PFSK-1 (cell line): ENCODE results near the gene SEPHS2.

Source experiments
- POLR2AphosphoS5 ChIP-seq: IDR thresholded peaks from 2 replicates; pipeline ENCODE4 v1.6.1; 2012; ENCODE audit warnings: low read depth, mild to moderate bottlenecking, control low read depth, low read length, moderate library complexity
- TAF1 ChIP-seq: IDR thresholded peaks from 2 replicates; pipeline ENCODE4 v1.6.1; 2012; ENCODE audit warnings: low read length, control low read depth, borderline replicate concordance; ENCODE audit not compliant: insufficient read depth
- TF ChIP-seq, protein P1 (sequence below), 2 experiments: IDR thresholded peaks; 2 replicates each; pipeline versions ENCODE4 v1.6.1 to v1.8.0; 2011 to 2012; ENCODE audit warnings: low read depth in 2 of 2, low read length in 2 of 2, control low read depth in 1 of 2, inconsistent platforms in 1 of 2, mild to moderate bottlenecking in 1 of 2, moderate library complexity in 1 of 2; ENCODE audit not compliant: insufficient read depth in 1 of 2

DNA sequence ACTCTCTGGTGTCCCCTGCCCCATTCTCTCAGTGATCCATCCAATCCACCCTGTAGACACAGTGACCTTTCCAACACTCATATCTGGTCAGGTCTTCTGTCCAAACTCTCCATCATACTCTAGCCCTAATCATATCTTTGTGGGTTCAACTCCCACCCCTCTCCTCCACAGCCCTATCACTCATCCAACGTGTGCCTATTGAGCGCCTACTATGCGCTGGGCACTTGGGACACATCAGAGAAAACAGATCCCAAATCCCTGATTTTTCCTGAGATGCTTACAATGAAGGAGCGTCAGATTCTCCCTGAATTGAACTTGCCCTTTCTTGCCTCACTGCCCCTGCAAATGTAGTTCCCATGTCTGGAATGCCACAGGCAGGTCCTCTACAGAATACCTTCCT is 17.6 kb downstream of the SEPHS2 start:
- no peak for TF ChIP-seq TAF1
- no peak for TF ChIP-seq POLR2AphosphoS5
- TF ChIP-seq, protein P1, sequence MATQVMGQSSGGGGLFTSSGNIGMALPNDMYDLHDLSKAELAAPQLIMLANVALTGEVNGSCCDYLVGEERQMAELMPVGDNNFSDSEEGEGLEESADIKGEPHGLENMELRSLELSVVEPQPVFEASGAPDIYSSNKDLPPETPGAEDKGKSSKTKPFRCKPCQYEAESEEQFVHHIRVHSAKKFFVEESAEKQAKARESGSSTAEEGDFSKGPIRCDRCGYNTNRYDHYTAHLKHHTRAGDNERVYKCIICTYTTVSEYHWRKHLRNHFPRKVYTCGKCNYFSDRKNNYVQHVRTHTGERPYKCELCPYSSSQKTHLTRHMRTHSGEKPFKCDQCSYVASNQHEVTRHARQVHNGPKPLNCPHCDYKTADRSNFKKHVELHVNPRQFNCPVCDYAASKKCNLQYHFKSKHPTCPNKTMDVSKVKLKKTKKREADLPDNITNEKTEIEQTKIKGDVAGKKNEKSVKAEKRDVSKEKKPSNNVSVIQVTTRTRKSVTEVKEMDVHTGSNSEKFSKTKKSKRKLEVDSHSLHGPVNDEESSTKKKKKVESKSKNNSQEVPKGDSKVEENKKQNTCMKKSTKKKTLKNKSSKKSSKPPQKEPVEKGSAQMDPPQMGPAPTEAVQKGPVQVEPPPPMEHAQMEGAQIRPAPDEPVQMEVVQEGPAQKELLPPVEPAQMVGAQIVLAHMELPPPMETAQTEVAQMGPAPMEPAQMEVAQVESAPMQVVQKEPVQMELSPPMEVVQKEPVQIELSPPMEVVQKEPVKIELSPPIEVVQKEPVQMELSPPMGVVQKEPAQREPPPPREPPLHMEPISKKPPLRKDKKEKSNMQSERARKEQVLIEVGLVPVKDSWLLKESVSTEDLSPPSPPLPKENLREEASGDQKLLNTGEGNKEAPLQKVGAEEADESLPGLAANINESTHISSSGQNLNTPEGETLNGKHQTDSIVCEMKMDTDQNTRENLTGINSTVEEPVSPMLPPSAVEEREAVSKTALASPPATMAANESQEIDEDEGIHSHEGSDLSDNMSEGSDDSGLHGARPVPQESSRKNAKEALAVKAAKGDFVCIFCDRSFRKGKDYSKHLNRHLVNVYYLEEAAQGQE (IDR thresholded peaks at IDR 0.05; ENCODE audit: insufficient read depth in 1 of 2, low read depth in 2 of 2, low read length in 2 of 2), result no peak
